PC-3 (cell line): ENCODE data around the gene PRPS1. TPM values are rescaled to one million over a fixed set of nuclear protein-coding genes. Genes with fewer than 3 reads are reported as not detected.
"Not testable (repeated sequence)": the region's sequence is repeated elsewhere in the genome, so short reads cannot be mapped to it uniquely, and the experiment has no call there.

Experiments
- ATAC-seq: fragments of 200-7000 bp; cut with Tn5 transposase; 2 replicates; pipeline ENCODE4 v1.9.1; 2020; ENCODE audit warnings: mild to moderate bottlenecking, moderate library complexity
- BruUV-seq: library from RNA; stranded (reverse); fragments of 400-500 nt; replicated peaks from 2 replicates; lab custom pipeline; 2021; lab: Mats Ljungman, UMichigan
- CTCF ChIA-PET: fragments of 300-600 bp; sonication (Branson Sonifier 250); formaldehyde crosslinking; loops from one replicate; lab custom pipeline; 2022; ENCODE audit warnings: antibody characterized with exemption; lab: Charles Lee
- POLR2A ChIA-PET: fragments of 300-600 bp; sonication (Branson Sonifier 250); formaldehyde crosslinking; loops from one replicate; lab custom pipeline; 2022; ENCODE audit warnings: antibody characterized with exemption; ENCODE audit not compliant: unreplicated experiment; lab: Charles Lee
- DNase-seq: peaks from one replicate; pipeline ENCODE4 v3.0.0-alpha.2; 2015
- H2AFZ ChIP-seq: fragments of 300-600 bp; sonication (generic); 2 replicates; pipeline ENCODE4 v1.6.0; 2016; ENCODE audit warnings: antibody characterized with exemption, low read length
- H3F3A ChIP-seq: fragments of 300-600 bp; sonication (generic); one replicate; pipeline ENCODE4 v1.6.0; 2017; ENCODE audit warnings: antibody characterized with exemption, low read length, control low read depth, mild to moderate bottlenecking; ENCODE audit not compliant: unreplicated experiment
- H3K27ac ChIP-seq: fragments of 300-600 bp; sonication (generic); 2 replicates; pipeline ENCODE4 v1.5.1; 2016; ENCODE audit warnings: mild to moderate bottlenecking, low read length
- H3K27me3 ChIP-seq: fragments of 300-600 bp; sonication (generic); 2 replicates; pipeline ENCODE4 v1.6.1; 2016; ENCODE audit warnings: low read length, mixed read lengths
- H3K36me3 ChIP-seq: fragments of 300-600 bp; sonication (generic); 2 replicates; pipeline ENCODE4 v1.6.1; 2016; ENCODE audit warnings: low read depth, mixed run types, low read length, mixed read lengths
- H3K4me1 ChIP-seq: fragments of 300-600 bp; sonication (generic); 2 replicates; pipeline ENCODE4 v1.5.1; 2016; ENCODE audit warnings: low read length; ENCODE audit not compliant: insufficient read depth
- H3K4me2 ChIP-seq: fragments of 300-600 bp; sonication (generic); 2 replicates; pipeline ENCODE4 v1.6.0; 2016; ENCODE audit warnings: low read length
- H3K4me3 ChIP-seq: fragments of 300-600 bp; sonication (generic); 2 replicates; pipeline ENCODE4 v1.5.1; 2016; ENCODE audit warnings: mild to moderate bottlenecking, low read length, mixed read lengths
- H3K79me2 ChIP-seq: fragments of 300-600 bp; sonication (generic); 2 replicates; pipeline ENCODE4 v1.6.1; 2017; ENCODE audit warnings: low read length, mixed read lengths
- H3K9ac ChIP-seq: fragments of 300-600 bp; sonication (generic); 2 replicates; pipeline ENCODE4 v1.6.0; 2016; ENCODE audit warnings: mild to moderate bottlenecking, low read length
- H3K9me2 ChIP-seq: fragments of 300-600 bp; sonication (generic); replicated peaks from 2 replicates; pipeline ENCODE4 v1.6.1; 2016; ENCODE audit warnings: mixed run types, low read length, mixed read lengths
- H3K9me3 ChIP-seq: fragments of 300-600 bp; sonication (generic); 2 replicates; pipeline ENCODE4 v1.6.1; 2016; ENCODE audit warnings: low read length, mixed read lengths
- H4K20me1 ChIP-seq: fragments of 300-600 bp; sonication (generic); 2 replicates; pipeline ENCODE4 v1.6.1; 2016; ENCODE audit warnings: low read length, mixed read lengths
- EZH2 ChIP-seq: fragments of 300-600 bp; sonication (generic); IDR thresholded peaks from one replicate; pipeline ENCODE4 v1.6.1; 2017; ENCODE audit warnings: antibody characterized with exemption, mild to moderate bottlenecking, low read length; ENCODE audit not compliant: unreplicated experiment
- EZH2phosphoT487 ChIP-seq: fragments of 300-600 bp; sonication (generic); IDR thresholded peaks from 2 replicates; pipeline ENCODE4 v1.6.1; 2018; ENCODE audit warnings: mild to moderate bottlenecking, antibody characterized with exemption, low read length, borderline replicate concordance
- intact Hi-C: fragments of 100-400 bp; cut with micrococcal nuclease; formaldehyde crosslinking; loops from 2 replicates; pipeline ENCODE4 v1.9.0; 2023
- total RNA-seq: library from RNA; depleted of rRNA; stranded (reverse); fragments of >200 nt; gene quantifications from 2 replicates; pipeline ENCODE4 v1.2.3, GENCODE V29; 2014
- TF ChIP-seq, protein P1 (sequence below): fragments of 300-600 bp; sonication (generic); conservative IDR thresholded peaks from 2 replicates; pipeline ENCODE4 v1.5.1; 2017; ENCODE audit warnings: antibody characterized with exemption, low read depth, mild to moderate bottlenecking, low read length

The PRPS1 gene
- total RNA-seq, 1 experiment from 2014 or later: 57.0 TPM

DNA sequence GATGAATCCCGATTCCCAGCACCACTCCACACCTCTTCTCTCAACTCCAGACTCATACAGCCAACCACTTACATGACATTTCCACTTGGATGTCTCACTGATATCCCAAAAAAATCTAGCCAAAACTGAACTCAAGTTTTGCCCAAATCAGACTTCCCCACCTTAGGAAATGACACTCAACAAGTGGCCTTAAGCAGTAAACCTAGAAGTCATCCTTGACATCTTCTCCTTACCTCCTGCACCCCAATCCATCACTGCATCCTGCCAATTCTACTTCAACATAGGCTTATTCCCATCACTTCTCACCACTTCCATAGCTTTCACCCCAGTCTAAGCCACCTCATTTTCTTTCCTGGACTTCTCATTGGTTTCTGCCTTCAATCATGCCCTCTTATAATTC lies 39.1 kb downstream of the PRPS1 start:
- no peaks in the 10 kb centered on the region for H3K9me2 ChIP-seq
- H2AFZ ChIP-seq: no peak overlapping the region
- no peak overlapping the region for H3K4me2 ChIP-seq
- H3K79me2 ChIP-seq: no peaks in the 10 kb centered on the region
- H3K9ac ChIP-seq: no peak overlapping the region
- no peak for TF ChIP-seq EZH2phosphoT487
- TF ChIP-seq, protein P1, sequence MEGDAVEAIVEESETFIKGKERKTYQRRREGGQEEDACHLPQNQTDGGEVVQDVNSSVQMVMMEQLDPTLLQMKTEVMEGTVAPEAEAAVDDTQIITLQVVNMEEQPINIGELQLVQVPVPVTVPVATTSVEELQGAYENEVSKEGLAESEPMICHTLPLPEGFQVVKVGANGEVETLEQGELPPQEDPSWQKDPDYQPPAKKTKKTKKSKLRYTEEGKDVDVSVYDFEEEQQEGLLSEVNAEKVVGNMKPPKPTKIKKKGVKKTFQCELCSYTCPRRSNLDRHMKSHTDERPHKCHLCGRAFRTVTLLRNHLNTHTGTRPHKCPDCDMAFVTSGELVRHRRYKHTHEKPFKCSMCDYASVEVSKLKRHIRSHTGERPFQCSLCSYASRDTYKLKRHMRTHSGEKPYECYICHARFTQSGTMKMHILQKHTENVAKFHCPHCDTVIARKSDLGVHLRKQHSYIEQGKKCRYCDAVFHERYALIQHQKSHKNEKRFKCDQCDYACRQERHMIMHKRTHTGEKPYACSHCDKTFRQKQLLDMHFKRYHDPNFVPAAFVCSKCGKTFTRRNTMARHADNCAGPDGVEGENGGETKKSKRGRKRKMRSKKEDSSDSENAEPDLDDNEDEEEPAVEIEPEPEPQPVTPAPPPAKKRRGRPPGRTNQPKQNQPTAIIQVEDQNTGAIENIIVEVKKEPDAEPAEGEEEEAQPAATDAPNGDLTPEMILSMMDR: no peak
- TF ChIP-seq EZH2: no peak
- CTCF ChIA-PET: no interaction called here
- H3K4me3 ChIP-seq: no peak overlapping the region
- no peaks in the 10 kb centered on the region for H3K27me3 ChIP-seq
- no TSS peak for BruUV-seq
- DNase-seq: no peak
- H3K36me3 ChIP-seq: no peaks in the 10 kb centered on the region
- no peak overlapping the region for H3K27ac ChIP-seq
- ATAC-seq: no peak
- POLR2A ChIA-PET: no interaction called here
- no peaks in the 10 kb centered on the region for H3K9me3 ChIP-seq
- H3F3A ChIP-seq: no peaks in the 10 kb centered on the region
- intact Hi-C loops: no loop called here
- no peaks in the 10 kb centered on the region for H4K20me1 ChIP-seq
- H3K4me1 ChIP-seq: no peaks in the 10 kb centered on the region

DNA sequence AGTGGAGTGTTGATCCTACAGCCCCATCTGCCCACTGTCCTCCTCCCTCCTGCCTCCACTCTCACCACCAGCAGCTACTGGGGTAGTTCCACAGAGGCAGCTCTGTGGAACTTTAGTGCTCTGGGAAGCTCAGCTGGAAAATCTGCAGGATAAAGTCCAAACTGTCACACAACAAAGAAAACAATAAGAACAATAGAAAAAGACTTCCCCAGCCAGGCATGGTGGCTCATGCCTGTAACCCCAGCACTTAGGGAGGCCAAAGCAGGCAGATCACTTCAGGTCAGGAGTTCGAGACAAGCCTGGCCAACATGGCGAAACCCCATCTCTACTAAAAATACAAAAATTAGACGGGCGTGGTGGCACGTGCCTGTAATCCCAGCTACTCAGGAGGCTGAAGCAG lies 40.4 kb downstream of the PRPS1 start:
- H3K79me2 ChIP-seq, H3K9me3 ChIP-seq, H3K4me2 ChIP-seq, intact Hi-C loops, ATAC-seq, H3K36me3 ChIP-seq, DNase-seq, H2AFZ ChIP-seq, BruUV-seq, H3K4me1 ChIP-seq, H3K27me3 ChIP-seq, H3K9me2 ChIP-seq, CTCF ChIA-PET, H4K20me1 ChIP-seq, H3K27ac ChIP-seq, H3K9ac ChIP-seq, POLR2A ChIA-PET, H3F3A ChIP-seq, H3K4me3 ChIP-seq: not testable (repeated sequence)

DNA sequence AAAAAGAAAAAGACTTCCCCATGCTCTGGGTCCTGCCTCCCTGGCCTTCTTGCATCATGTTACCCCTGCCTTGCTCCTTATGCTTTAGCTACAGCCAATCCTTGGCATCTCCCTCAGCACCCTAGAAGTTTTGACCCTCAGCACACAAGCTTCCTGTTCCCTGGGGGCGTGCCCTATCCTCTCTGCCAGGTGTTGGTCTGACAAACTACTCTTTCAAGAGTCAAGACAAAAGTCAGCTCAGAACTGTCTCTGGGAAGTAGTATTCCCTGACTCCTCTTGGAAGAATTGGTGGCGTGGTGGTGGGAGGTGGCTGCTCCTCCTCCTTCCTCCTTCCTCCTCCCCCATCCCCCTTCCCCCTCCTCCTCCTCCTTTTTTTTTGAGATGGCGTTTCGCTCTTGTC lies 41.0 kb downstream of the PRPS1 start:
- POLR2A ChIA-PET: interaction anchor here (0.5 kb wide), 1 partner anchor 49 kb away, joined by 3 read pairs; no protein-coding TSS in a partner anchor
- H3K36me3 ChIP-seq: no peaks in the 10 kb centered on the region

More for the DNA sequence above, 41.0 kb downstream of the PRPS1 start:
- BruUV-seq: no TSS peak
- H3K9me2 ChIP-seq: no peaks in the 10 kb centered on the region
- no peak overlapping the region for H3K27ac ChIP-seq
- ATAC-seq (no peak), DNase-seq (no peak)
- peaks cover 13% of the 10 kb centered on the region for H3K4me1 ChIP-seq
- no peaks in the 10 kb centered on the region for H3K79me2 ChIP-seq
- no peaks in the 10 kb centered on the region for H4K20me1 ChIP-seq
- H3K9me3 ChIP-seq: no peaks in the 10 kb centered on the region
- intact Hi-C loops: no loop called here
- no peaks in the 10 kb centered on the region for H3F3A ChIP-seq
- H3K9ac ChIP-seq: no peak overlapping the region
- no peaks in the 10 kb centered on the region for H3K27me3 ChIP-seq
- no peak overlapping the region for H2AFZ ChIP-seq
- H3K4me2 ChIP-seq: no peak overlapping the region
- CTCF ChIA-PET: no interaction called here
- TF ChIP-seq EZH2 (no peak), EZH2phosphoT487 (no peak)
- TF ChIP-seq, protein P1: no peak
- H3K4me3 ChIP-seq: no peak overlapping the region
